Measurements from ENCODE around the gene ATG5.

DNA sequence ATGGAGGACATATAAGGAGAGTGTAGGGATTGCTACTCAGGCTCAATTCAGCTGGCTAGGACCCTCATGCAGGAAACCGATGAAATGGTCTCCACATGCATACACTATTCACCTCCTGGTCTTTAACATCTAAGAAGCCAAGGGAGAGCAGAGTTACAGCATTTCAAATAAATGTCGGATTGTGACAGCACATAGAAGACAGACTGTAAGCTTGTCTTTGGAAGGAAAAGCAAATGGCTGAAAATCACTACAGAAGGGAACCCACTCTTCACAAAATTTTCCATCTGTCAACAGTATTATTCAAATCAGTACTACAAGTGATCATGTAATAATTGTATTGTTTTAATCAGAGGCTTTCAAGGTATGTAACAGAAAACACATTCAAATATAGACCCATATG, 72.9 kb downstream of the ATG5 start:
- TF ChIP-seq, protein P1, sequence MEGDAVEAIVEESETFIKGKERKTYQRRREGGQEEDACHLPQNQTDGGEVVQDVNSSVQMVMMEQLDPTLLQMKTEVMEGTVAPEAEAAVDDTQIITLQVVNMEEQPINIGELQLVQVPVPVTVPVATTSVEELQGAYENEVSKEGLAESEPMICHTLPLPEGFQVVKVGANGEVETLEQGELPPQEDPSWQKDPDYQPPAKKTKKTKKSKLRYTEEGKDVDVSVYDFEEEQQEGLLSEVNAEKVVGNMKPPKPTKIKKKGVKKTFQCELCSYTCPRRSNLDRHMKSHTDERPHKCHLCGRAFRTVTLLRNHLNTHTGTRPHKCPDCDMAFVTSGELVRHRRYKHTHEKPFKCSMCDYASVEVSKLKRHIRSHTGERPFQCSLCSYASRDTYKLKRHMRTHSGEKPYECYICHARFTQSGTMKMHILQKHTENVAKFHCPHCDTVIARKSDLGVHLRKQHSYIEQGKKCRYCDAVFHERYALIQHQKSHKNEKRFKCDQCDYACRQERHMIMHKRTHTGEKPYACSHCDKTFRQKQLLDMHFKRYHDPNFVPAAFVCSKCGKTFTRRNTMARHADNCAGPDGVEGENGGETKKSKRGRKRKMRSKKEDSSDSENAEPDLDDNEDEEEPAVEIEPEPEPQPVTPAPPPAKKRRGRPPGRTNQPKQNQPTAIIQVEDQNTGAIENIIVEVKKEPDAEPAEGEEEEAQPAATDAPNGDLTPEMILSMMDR (IDR thresholded peaks at IDR 0.05; ENCODE audit: low read depth, low read length) = no peak
- no peak for TF ChIP-seq EZH2phosphoT487 (IDR thresholded peaks at IDR 0.05; ENCODE audit: low read depth)
